IMR-90 (cell line): ENCODE measurements around the gene NUP205. TPM values are rescaled to one million over a fixed set of nuclear protein-coding genes. Genes with fewer than 3 reads are reported as not detected.

ENCODE experiments used
- ATAC-seq: fragments of 200-7000 bp; cut with Tn5 transposase; 2 replicates; pipeline ENCODE4 v1.9.1; 2020; ENCODE audit warnings: low read depth, mild to moderate bottlenecking, moderate library complexity
- BruUV-seq: library from RNA; stranded (reverse); fragments of 400-500 nt; replicated peaks from 2 replicates; lab custom pipeline; 2021; lab: Mats Ljungman, UMichigan
- CTCF ChIA-PET: fragments of 300-600 bp; formaldehyde crosslinking; extraction: SDS; loops from one replicate; lab custom pipeline; 2021; ENCODE audit warnings: antibody characterized with exemption; lab: Yijun Ruan, JAX
- POLR2A ChIA-PET: fragments of 300-600 bp; sonication (Branson Sonifier 250); formaldehyde crosslinking; loops from one replicate; lab custom pipeline; 2022; ENCODE audit warnings: antibody characterized with exemption; ENCODE audit not compliant: unreplicated experiment; lab: Charles Lee
- DNase-seq: peaks from one replicate; pipeline ENCODE4 v3.0.0; 2013
- H2AFZ ChIP-seq: replicated peaks from 2 replicates; pipeline ENCODE3; 2013; ENCODE audit warnings: low read length, mild to moderate bottlenecking; ENCODE audit not compliant: poor library complexity
- H2AK5ac ChIP-seq: 2 replicates; pipeline ENCODE4 v1.6.1; 2013; ENCODE audit warnings: low read depth, low read length, inconsistent platforms
- H2AK9ac ChIP-seq: replicated peaks from 2 replicates; pipeline ENCODE3; 2013; ENCODE audit warnings: mild to moderate bottlenecking, low read depth, low read length, moderate library complexity; ENCODE audit not compliant: poor library complexity
- H2BK120ac ChIP-seq: 2 replicates; pipeline ENCODE4 v1.6.1; 2013; ENCODE audit warnings: low read depth, low read length, inconsistent platforms
- H2BK15ac ChIP-seq: 3 replicates; pipeline ENCODE4 v1.6.1; 2013; ENCODE audit warnings: low read depth, low read length, inconsistent platforms
- H2BK20ac ChIP-seq: 2 replicates; pipeline ENCODE4 v1.6.1; 2013; ENCODE audit warnings: low read depth, mild to moderate bottlenecking, inconsistent platforms, low read length, moderate library complexity
- H2BK5ac ChIP-seq: 2 replicates; pipeline ENCODE4 v1.6.1; 2013; ENCODE audit warnings: mild to moderate bottlenecking, low read depth, low read length, inconsistent platforms; ENCODE audit not compliant: poor library complexity, severe bottlenecking
- H3K14ac ChIP-seq: replicated peaks from 2 replicates; pipeline ENCODE4 v1.6.1; 2013; ENCODE audit warnings: low read depth, low read length, inconsistent platforms
- H3K18ac ChIP-seq: 2 replicates; pipeline ENCODE4 v1.6.1; 2013; ENCODE audit warnings: low read depth, low read length, control low read depth
- H3K23ac ChIP-seq: 2 replicates; pipeline ENCODE4 v1.6.1; 2013; ENCODE audit warnings: low read depth, low read length, inconsistent platforms
- H3K27ac ChIP-seq: 2 replicates; pipeline ENCODE4 v1.5.1; 2013; ENCODE audit warnings: mild to moderate bottlenecking, control low read depth, low read length; ENCODE audit not compliant: insufficient read depth
- H3K27me3 ChIP-seq: 2 replicates; pipeline ENCODE4 v1.6.1; 2013; ENCODE audit warnings: low read length; ENCODE audit not compliant: control insufficient read depth, insufficient read depth
- H3K36me3 ChIP-seq: 2 replicates; pipeline ENCODE4 v1.6.1; 2013; ENCODE audit warnings: low read length, mixed read lengths; ENCODE audit not compliant: control insufficient read depth, insufficient read depth
- H3K4ac ChIP-seq: 2 replicates; pipeline ENCODE4 v1.6.1; 2013; ENCODE audit warnings: low read depth, low read length, inconsistent platforms
- H3K4me1 ChIP-seq: 2 replicates; pipeline ENCODE4 v1.6.1; 2013; ENCODE audit warnings: low read length, mixed read lengths; ENCODE audit not compliant: control insufficient read depth, insufficient read depth
- H3K4me2 ChIP-seq: 2 replicates; pipeline ENCODE4 v1.6.1; 2013; ENCODE audit warnings: low read depth, mild to moderate bottlenecking, control low read depth, low read length, moderate library complexity
- H3K4me3 ChIP-seq: 2 replicates; pipeline ENCODE4 v1.5.1; 2013; ENCODE audit warnings: low read depth, mild to moderate bottlenecking, control low read depth, low read length, moderate library complexity; ENCODE audit not compliant: insufficient read depth
- H3K56ac ChIP-seq: 2 replicates; pipeline ENCODE4 v1.6.1; 2013; ENCODE audit warnings: low read length, inconsistent platforms; ENCODE audit not compliant: insufficient read depth; ENCODE audit errors: extremely low read depth
- H3K79me1 ChIP-seq, 2 experiments: 2 replicates each; pipeline ENCODE4 v1.6.1; 2013; ENCODE audit warnings: low read length in 2 of 2, inconsistent platforms in 1 of 2, low read depth in 1 of 2
- H3K9ac ChIP-seq: 2 replicates; pipeline ENCODE4 v1.6.1; 2013; ENCODE audit warnings: low read depth, low read length, control low read depth
- H3K9me1 ChIP-seq: 2 replicates; pipeline ENCODE4 v1.6.1; 2013; ENCODE audit warnings: low read length, inconsistent platforms; ENCODE audit not compliant: insufficient read depth
- H3K9me3 ChIP-seq: 2 replicates; pipeline ENCODE4 v1.6.1; 2013; ENCODE audit warnings: low read length; ENCODE audit not compliant: control insufficient read depth, insufficient read depth
- H4K20me1 ChIP-seq: 2 replicates; pipeline ENCODE4 v1.6.1; 2013; ENCODE audit warnings: low read length, inconsistent platforms; ENCODE audit not compliant: insufficient read depth
- H4K5ac ChIP-seq: 2 replicates; pipeline ENCODE4 v1.6.1; 2013; ENCODE audit warnings: mild to moderate bottlenecking, low read depth, low read length, control low read depth
- H4K8ac ChIP-seq, 2 experiments: 2 replicates each; pipeline ENCODE4 v1.6.1; 2013; ENCODE audit warnings: low read depth in 2 of 2, low read length in 2 of 2, control low read depth in 1 of 2, inconsistent platforms in 1 of 2
- H4K91ac ChIP-seq: 2 replicates; pipeline ENCODE4 v1.6.1; 2013; ENCODE audit warnings: low read depth, low read length, inconsistent platforms; ENCODE audit not compliant: insufficient read depth
- BHLHE40 ChIP-seq: fragments of 150-350 bp; IDR thresholded peaks from 2 replicates; pipeline ENCODE4 v1.6.1; 2016; ENCODE audit warnings: mild to moderate bottlenecking, low read depth, low read length
- CEBPB ChIP-seq: IDR thresholded peaks from 2 replicates; pipeline ENCODE4 v1.6.1; 2012; ENCODE audit warnings: low read depth, low read length, improper control_type of control experiment
- CHD1 ChIP-seq: IDR thresholded peaks from 2 replicates; pipeline ENCODE4 v1.6.1; 2012; ENCODE audit warnings: low read depth, low read length, improper control_type of control experiment
- CTCF ChIP-seq: conservative IDR thresholded peaks from 2 replicates; pipeline ENCODE4 v1.5.1; 2012; ENCODE audit warnings: mild to moderate bottlenecking, low read depth, low read length, improper control_type of control experiment
- ELK1 ChIP-seq: fragments of 150-350 bp; IDR thresholded peaks from 2 replicates; pipeline ENCODE4 v1.6.1; 2016; ENCODE audit warnings: low read depth, mild to moderate bottlenecking, low read length, moderate library complexity, borderline replicate concordance
- FOS ChIP-seq: fragments of 150-350 bp; IDR thresholded peaks from 2 replicates; pipeline ENCODE4 v1.6.1; 2016; ENCODE audit warnings: low read depth, low read length
- MAFK ChIP-seq: IDR thresholded peaks from 2 replicates; pipeline ENCODE4 v1.6.1; 2012; ENCODE audit warnings: low read depth, low read length, improper control_type of control experiment
- MAZ ChIP-seq: IDR thresholded peaks from 2 replicates; pipeline ENCODE4 v1.6.1; 2012; ENCODE audit warnings: low read depth, mild to moderate bottlenecking, low read length, improper control_type of control experiment, moderate library complexity, borderline replicate concordance
- MXI1 ChIP-seq: IDR thresholded peaks from 2 replicates; pipeline ENCODE4 v1.6.1; 2012; ENCODE audit warnings: low read depth, mild to moderate bottlenecking, low read length, moderate library complexity, borderline replicate concordance
- NFE2L2 ChIP-seq: fragments of 150-350 bp; IDR thresholded peaks from 2 replicates; pipeline ENCODE4 v1.6.1; 2016; ENCODE audit warnings: low read depth, mild to moderate bottlenecking, low read length
- POLR2A ChIP-seq: IDR thresholded peaks from 2 replicates; pipeline ENCODE4 v1.6.1; 2012; ENCODE audit warnings: mild to moderate bottlenecking, low read depth, low read length
- RAD21 ChIP-seq: IDR thresholded peaks from 2 replicates; pipeline ENCODE4 v1.6.1; 2012; ENCODE audit warnings: low read length, improper control_type of control experiment
- RCOR1 ChIP-seq: IDR thresholded peaks from 2 replicates; pipeline ENCODE4 v1.6.1; 2012; ENCODE audit warnings: mild to moderate bottlenecking, low read length, improper control_type of control experiment; ENCODE audit not compliant: insufficient replicate concordance
- RFX5 ChIP-seq: IDR thresholded peaks from 2 replicates; pipeline ENCODE4 v1.8.0; 2012; ENCODE audit warnings: low read depth, mild to moderate bottlenecking, low read length, moderate library complexity
- SMC3 ChIP-seq: fragments of 150-350 bp; IDR thresholded peaks from 2 replicates; pipeline ENCODE4 v1.6.1; 2016; ENCODE audit warnings: low read depth, mild to moderate bottlenecking, antibody characterized with exemption, low read length, moderate library complexity
- dilution Hi-C: fragments of 300-500 bp; cut with HindIII; formaldehyde crosslinking; loops from one replicate; pipeline ENCODE4 v1.14.3; 2018; ENCODE audit warnings: low sequenced_read_pairs; ENCODE audit not compliant: unreplicated experiment
- in situ Hi-C: fragments of 300-500 bp; cut with MboI; formaldehyde crosslinking; loops from 3 replicates; pipeline ENCODE4 v1.14.3; 2019; ENCODE audit warnings: low sequenced_read_pairs, inconsistent platforms, mixed read lengths
- intact Hi-C: fragments of 100-400 bp; cut with micrococcal nuclease; formaldehyde crosslinking; loops from 2 replicates; pipeline ENCODE4 v1.10.0; 2022
- polyA plus RNA-seq, 3 experiments: library from polyadenylated mRNA; depleted of rRNA; stranded (reverse); fragments of >200 nt; gene quantifications; 2 replicates each; pipeline ENCODE4 v1.2.3, GENCODE V29; 2012; ENCODE audit warnings: low replicate concordance in 1 of 3
- total RNA-seq: library from RNA; depleted of rRNA; stranded (reverse); fragments of >200 nt; gene quantifications from 2 replicates; pipeline ENCODE4 v1.2.3, GENCODE V29; 2012
- TF ChIP-seq, protein P1 (sequence below): fragments of 150-350 bp; IDR thresholded peaks from 2 replicates; pipeline ENCODE4 v1.6.1; 2017; ENCODE audit warnings: mild to moderate bottlenecking, antibody characterized with exemption, low read length, low read depth

Gene NUP205
- total and polyA plus RNA-seq, 2 of the 4 experiments (the other 2 are of a cell fraction) = 29.5 to 84.6 TPM

- Histone ChIP-seq H3K4me2 (no peak overlapping the region), H2AFZ (no peak overlapping the region), H3K79me1 (no peaks in the 10 kb centered on the region), H2BK20ac (no peak overlapping the region), H3K14ac (no peak overlapping the region), H3K9ac (no peak overlapping the region), H2BK5ac (no peak overlapping the region), H4K91ac (no peak overlapping the region), H3K23ac (no peak overlapping the region), H3K56ac (no peak overlapping the region), H2BK15ac (no peak overlapping the region), H3K4me1 (no peaks in the 10 kb centered on the region), H3K27me3 (peaks cover 2% of the 10 kb centered on the region; the same call in 1 of the 2 replicates), H3K9me1 (no peaks in the 10 kb centered on the region), H2AK5ac (no peak overlapping the region), H4K8ac (no peak overlapping the region), H3K9me3 (no peaks in the 10 kb centered on the region), H4K20me1 (no peaks in the 10 kb centered on the region), H4K5ac (no peak overlapping the region), H3K18ac (no peak overlapping the region), H3K4me3 (no peak overlapping the region), H2AK9ac (no peak overlapping the region), H3K27ac (no peak overlapping the region), H2BK120ac (no peak overlapping the region), H3K36me3 (no peaks in the 10 kb centered on the region), H3K4ac (no peak overlapping the region)
- CTCF ChIA-PET = interaction anchor here (0.6 kb wide), 1 partner anchor 231 kb away, joined by 5 read pairs; no protein-coding TSS in a partner anchor
- DNase-seq (no peak), ATAC-seq (no peak)
- TF ChIP-seq, protein P1, sequence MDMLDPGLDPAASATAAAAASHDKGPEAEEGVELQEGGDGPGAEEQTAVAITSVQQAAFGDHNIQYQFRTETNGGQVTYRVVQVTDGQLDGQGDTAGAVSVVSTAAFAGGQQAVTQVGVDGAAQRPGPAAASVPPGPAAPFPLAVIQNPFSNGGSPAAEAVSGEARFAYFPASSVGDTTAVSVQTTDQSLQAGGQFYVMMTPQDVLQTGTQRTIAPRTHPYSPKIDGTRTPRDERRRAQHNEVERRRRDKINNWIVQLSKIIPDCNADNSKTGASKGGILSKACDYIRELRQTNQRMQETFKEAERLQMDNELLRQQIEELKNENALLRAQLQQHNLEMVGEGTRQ = no peak
- TF ChIP-seq ELK1 = no peak
- TF ChIP-seq CTCF = no peak
- no peak for TF ChIP-seq MAZ
- TF ChIP-seq BHLHE40 = no peak
- TF ChIP-seq RFX5 = no peak
- no peak for TF ChIP-seq NFE2L2
- no peak for TF ChIP-seq MXI1
- TF ChIP-seq MAFK = no peak
- TF ChIP-seq FOS = no peak
- no peak for TF ChIP-seq CHD1
- TF ChIP-seq SMC3 = no peak
- TF ChIP-seq CEBPB = no peak
- no peak for TF ChIP-seq RAD21
- no peak for TF ChIP-seq POLR2A
- no peak for TF ChIP-seq RCOR1
- dilution Hi-C loops (no loop called here), in situ Hi-C loops (no loop called here), intact Hi-C loops (no loop called here)
- no TSS peak for BruUV-seq
- POLR2A ChIA-PET = no interaction called here
These were observed 38.5 kb upstream of the NUP205 start for GRCh38 chr7:135519233-135519688.
